HG02884 (cell line): Measurements from ENCODE around the gene ARSI.

ENCODE experiments used
- ATAC-seq: cut with Tn5 transposase; IDR thresholded peaks from one replicate; pipeline ENCODE4 v1.9.1; 2021; ENCODE audit warnings: mild to moderate bottlenecking, moderate library complexity; ENCODE audit not compliant: unreplicated experiment

Gene ARSI

GRCh38 chr5:150271296-150271692, 31.4 kb downstream of the ARSI start:
- no peak for ATAC-seq

- no peak for ATAC-seq
Measured at GRCh38 chr5:150270541-150271295, 32.0 kb downstream of the ARSI start.

- ATAC-seq, result no peak
Measured at GRCh38 chr5:150266871-150267291, 35.8 kb downstream of the ARSI start.

- ATAC-seq, result no peak
Measured at GRCh38 chr5:150265870-150266383, 36.8 kb downstream of the ARSI start.

GRCh38 chr5:150264667-150265603, 37.8 kb downstream of the ARSI start:
- ATAC-seq, result no peak

- no peak for ATAC-seq
Measured at GRCh38 chr5:150263801-150264621, 38.7 kb downstream of the ARSI start.

- no peak for ATAC-seq
Measured at GRCh38 chr5:150263375-150263775, 39.3 kb downstream of the ARSI start.

GRCh38 chr5:150262502-150262901, 40.2 kb downstream of the ARSI start:
- ATAC-seq, result no peak

- no peak for ATAC-seq
Measured at GRCh38 chr5:150261231-150261630, 41.5 kb downstream of the ARSI start.

- no peak for ATAC-seq
Measured at GRCh38 chr5:150258130-150258529, 44.6 kb downstream of the ARSI start.

GRCh38 chr5:150257424-150257823, 45.3 kb downstream of the ARSI start:
- ATAC-seq, result no peak

- no peak for ATAC-seq
Measured at GRCh38 chr5:150256410-150257064, 46.2 kb downstream of the ARSI start.

GRCh38 chr5:150255659-150256409, 46.9 kb downstream of the ARSI start:
- no peak for ATAC-seq

- ATAC-seq, result no peak
Measured at GRCh38 chr5:150254774-150255173, 47.9 kb downstream of the ARSI start.

GRCh38 chr5:150254363-150254762, 48.3 kb downstream of the ARSI start:
- no peak for ATAC-seq

- no peak for ATAC-seq
Measured at GRCh38 chr5:150253416-150254208, 49.1 kb downstream of the ARSI start.

GRCh38 chr5:150252489-150252888, 50.2 kb downstream of the ARSI start:
- ATAC-seq, result no peak

- no peak for ATAC-seq
Measured at GRCh38 chr5:150251504-150251903, 51.2 kb downstream of the ARSI start.

- ATAC-seq, result no peak
Measured at GRCh38 chr5:150249744-150250143, 53.0 kb downstream of the ARSI start.
